Dermis blood vessel endothelial cell (primary cell): ENCODE results near the gene PADI2. TPM values are rescaled to one million over a fixed set of nuclear protein-coding genes. Genes with fewer than 3 reads are reported as not detected.

Experiments used
- DNase-seq: peaks from one replicate; pipeline ENCODE4 v3.0.0; 2010
- total RNA-seq: library from RNA; depleted of rRNA; stranded (reverse); fragments of >200 nt; gene quantifications from 2 replicates; pipeline ENCODE4 v1.2.3, GENCODE V29; 2014

PADI2 gene
- total RNA-seq, 1 donor from 2014 or later = 0.17 TPM

DNA sequence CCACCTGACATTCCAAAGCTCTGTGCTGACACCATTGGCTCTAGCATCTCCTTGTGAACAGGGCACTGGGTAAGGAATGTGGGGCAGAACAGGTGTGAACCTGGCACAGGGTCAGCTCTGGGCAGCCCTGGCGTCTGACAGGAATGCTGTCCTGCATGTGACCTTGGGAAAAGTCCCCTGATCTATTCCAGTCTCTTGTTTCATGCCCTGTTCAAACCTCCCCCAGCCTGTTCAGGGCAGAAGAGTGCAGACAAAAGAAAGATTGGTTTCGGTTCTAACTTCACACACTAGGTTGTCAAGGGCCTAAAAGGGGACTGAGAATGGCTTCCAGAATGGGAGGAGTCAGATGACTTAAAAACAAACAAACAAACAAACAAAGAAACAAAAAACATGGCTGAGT, 37.8 kb downstream of the PADI2 start:
- DNase-seq = no peak

DNA sequence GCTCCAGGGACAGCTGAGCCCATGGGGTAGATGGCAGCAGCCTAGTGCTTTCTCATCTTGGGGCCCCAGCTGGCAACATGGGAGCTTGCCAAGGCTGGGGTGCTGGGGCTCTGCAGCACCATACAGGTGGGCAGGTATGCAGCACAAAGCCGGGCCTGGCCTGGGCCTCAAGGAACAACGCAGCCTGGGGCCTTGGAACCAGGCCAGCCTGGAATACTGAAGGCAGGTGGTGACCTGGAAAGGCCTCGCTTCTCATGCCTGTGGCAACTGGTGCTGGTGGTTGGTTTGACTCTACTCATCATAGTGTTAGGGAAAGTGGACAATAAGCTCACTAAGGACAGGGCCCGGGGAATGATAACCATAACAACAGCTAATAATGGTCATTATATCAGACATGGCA, 38.4 kb downstream of the PADI2 start:
- DNase-seq = no peak

DNA sequence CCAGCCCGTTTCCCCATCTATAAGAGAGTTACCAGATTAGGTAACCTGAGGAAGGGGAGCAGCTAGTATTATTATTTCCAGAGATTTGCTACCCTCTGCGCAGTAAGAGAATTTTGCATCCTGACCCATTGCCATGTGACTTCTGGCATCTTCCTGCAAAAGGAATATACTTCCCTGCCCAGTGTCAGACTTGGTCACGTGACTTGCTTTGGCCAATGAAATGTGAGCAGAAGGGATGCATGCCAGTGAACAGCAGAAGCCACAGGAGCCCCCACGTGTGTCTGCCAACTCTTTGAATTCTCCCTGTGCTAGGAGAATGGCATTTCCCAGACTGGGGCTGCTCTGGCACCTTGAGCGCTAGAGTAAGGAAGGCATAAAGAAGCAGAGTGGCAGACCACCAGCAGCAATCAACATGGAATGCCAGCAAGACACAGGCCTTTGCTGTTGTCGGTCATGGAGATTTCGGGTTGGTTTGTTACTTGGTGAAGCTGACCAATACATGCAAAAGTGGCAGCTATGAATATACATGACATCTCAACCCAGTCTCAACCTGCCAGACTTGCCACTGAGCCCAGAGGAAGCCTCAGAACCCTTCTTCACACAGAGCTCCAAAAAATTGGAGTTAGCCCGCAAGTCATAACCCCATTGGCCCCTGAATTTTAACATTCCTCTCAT, 39.0 kb downstream of the PADI2 start:
- DNase-seq = no peak

DNA sequence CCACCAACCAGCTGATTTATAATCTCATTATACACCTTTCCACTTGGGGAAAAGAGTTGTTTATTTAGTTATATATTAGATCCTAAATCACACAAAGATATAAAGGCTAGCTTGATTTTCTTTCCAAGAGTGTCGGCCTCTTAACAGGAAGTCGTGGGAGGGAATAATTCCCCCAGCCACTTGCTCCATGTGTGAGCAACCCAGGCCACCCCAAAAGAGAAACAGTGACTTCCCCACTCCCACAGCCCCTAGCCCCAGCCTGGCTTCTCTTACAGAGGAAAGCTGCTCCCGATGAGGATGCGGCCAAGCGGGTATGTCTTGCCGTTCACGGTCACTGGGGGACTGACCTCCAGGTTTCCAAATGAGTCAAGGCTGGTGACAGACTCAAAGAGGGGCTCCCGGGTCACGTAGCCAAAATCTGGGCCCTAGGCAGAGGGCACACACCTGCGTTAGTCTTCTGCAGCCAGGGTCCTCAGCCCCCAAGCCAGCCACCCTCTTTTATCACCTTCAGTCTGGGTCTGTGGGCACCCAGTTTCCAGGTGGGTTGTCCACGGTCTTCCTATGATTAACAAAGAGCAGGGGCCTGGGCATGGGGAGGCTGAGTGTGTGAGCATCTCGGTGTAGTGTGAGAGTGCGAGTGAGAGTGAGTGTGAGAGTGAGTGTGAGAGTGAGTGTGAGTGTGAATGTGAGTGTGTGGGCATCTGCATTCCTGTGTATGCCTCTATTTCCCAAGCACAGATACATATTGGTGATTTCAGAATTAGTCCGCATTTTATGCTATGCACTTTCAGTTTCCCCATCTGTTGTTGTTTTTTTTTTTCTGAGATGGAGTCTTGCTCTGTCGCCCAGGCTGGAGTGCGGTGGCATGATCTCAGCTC, 40.0 kb downstream of the PADI2 start:
- no peak for DNase-seq

GRCh38 chr1:17075470-17076255, 43.6 kb downstream of the PADI2 start:
- peak; percentile 38 for DNase-seq

DNA sequence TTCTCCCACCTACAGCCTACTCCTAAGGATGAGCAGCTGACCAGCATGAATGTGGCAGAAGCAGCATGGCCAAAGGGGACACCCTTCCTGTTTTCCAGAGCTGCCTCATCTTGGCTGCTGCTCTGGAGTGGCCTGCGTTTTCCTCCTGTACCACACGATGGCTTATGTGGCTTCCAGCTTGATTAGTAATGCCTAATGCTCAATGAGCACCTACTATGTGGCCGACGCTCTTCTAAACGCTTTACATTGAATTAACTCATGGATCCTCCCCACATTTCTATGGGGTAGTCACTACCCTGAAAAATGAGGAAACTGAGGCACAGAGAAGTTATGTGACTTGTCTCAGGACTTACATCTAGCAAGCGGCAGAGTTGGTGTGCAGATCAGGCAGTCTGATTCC, 47.5 kb downstream of the PADI2 start:
- DNase-seq = no peak

GRCh38 chr1:17070163-17070525, 49.1 kb downstream of the PADI2 start:
- no peak for DNase-seq

- no peak for DNase-seq
Measured at GRCh38 chr1:17069452-17070162, 49.6 kb downstream of the PADI2 start.

DNA sequence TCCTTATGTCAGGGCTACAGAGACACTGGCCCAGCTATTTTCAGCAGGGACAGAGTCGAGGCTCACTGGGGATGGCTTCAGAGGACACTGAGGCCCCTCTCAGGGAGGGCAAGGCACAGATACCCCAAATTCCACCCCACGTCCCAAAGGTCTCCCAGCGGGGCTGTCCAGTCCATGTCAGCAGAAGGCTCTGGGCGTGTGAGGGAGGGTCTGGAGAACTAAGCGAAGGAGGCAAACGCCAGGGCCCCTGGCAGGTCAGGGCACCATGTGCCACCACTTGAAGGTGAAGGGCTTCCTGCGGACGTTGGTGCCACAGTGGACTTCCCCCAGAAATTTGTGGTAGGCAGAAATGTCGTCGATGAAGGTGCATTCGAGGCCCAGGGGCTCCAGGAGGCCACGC, 50.5 kb downstream of the PADI2 start:
- no peak for DNase-seq

DNA sequence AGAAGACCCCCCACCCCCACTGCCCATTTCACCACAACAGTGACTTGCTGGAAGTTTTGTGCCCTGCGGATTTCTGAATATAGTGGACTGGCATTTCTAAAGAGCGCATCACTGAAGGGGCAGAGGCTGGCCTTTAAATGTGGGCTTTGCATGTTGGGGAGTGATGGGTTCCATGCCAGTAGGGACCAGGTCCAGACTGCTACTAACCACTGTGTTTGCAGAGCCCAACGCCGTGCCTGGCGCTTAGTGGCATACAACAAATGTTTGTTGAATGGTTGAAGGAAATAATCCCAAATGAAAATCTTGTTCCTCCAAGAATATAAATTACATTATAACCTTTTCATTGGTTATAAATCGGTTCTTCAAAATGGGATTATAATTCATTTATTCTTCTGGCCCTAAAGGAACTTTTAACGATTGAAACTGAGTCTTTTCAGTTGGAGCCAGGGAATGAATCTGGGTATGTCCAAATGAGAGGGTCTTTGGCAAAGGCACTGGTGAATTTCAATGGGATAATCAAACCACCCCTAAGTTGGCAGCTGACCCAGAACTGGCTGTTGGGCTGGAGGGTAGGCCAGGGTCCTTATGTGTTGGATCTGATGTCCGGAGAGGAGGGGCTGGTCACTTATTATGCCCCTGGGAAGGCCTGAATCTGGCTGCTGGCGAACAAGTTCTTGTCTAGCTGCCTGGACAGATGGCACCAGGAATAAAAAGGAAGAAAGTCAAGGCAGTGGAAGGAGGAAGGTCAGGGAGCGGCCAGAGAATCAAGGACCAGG, 51.6 kb downstream of the PADI2 start:
- no peak for DNase-seq

GRCh38 chr1:17067069-17067426, 52.2 kb downstream of the PADI2 start:
- DNase-seq = no peak

DNA sequence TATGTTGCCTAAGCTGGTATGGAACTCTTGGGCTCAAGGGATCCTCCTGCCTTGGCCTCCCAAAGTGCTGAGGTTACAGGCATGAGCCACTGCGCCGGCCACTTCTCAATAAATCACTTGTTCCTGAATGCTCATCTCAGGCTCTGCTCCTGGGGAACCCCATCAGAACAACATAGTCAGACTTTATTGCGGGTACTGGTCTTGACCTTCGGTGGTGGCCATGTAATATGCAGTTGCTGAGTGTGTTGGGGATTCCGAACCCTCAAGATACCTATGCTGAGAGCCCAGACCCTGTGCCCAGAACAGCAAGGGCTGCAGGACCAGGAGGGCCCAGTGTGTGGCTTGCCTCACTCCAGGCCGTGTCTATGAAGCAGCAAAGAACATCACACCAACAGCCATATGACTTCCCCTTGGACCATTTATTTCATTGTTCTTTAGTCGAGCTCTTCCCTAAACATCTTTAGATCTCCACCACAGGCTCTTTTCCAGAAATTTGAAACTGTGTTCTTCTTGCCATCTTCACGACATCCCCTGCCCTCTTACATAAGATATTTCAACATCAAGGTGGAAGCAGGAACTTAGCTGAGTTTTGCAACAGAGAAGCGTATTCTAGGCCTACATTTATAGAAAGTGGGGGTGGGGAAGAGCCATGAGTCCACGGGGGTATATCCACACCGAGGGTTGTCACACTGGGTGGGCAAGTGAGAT, 52.7 kb downstream of the PADI2 start:
- no peak for DNase-seq

DNA sequence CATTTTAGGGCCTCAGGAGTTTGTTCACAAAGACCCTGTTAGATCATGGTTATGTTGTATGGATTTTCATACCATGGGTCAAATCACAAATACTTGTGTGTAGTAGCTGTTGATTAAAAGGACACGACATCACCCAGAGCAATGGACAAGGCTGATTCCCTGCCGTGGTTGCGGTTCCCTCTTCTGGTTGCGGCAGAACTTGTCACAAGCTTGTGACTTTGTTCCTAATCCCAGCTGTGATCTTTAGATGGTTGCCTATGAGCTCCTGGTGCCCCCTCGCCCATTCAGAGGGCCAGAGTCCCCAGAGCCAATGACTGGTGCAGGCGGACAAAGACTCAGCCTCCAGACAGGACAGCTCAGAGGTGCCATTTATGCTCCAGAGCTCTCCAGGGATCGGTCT, 53.6 kb downstream of the PADI2 start:
- DNase-seq = no peak

DNA sequence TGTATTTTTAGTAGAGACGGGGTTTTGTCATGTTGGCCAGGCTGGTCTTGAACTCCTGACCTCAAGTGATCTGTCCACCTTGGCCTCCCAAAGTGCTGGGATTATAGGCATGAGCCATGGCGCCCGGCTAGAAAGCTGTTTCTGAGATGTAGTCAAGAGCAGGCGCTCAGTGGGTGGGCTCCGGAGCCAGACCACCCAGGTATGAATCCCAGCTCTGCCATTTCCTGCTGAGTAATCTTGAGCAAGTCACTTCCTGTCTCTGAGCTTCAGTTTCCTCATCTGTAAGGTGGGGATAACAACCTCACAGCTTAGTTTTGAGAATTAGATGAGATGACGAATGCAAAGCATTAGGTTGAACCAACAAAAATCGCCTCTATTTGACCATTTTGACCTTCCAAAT, 56.5 kb downstream of the PADI2 start:
- DNase-seq = peak; percentile 27

DNA sequence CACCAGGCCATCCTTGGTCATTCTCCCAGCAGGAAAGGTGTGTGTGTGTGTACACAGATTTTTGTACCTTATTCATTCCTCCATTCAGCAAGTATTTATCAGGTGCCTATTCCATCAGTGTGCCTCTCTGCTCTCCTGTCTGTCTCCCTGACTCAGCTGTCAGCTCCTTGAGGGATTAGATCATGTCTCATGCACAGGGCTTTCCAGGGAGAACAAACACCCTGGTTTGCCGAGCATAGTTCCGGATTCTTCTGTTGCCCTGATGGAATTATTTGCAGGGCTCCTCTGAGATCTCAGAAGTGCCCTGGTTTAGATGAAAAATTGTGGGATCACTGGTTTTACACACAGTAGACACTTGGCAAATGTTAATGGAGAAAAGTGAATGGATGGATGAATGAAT, 57.4 kb downstream of the PADI2 start:
- no peak for DNase-seq

DNA sequence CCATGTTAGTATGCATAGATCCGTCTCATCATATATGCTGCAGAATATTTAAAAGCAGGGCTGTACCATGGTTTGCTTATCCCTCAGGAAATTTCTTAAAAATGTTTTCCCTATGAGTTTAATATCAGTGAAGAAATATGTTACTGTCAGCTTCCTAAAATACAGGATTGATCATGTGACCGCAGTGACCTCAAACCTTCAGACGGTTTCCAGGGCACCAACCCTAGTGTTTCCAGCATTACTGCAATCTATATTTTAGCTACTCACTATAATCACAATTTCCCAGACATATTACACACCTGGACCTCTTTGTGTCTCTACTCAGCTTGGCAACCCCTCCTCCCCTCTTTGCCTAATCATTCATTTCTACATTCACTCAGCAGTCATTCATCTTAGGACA, 57.8 kb downstream of the PADI2 start:
- DNase-seq = no peak

DNA sequence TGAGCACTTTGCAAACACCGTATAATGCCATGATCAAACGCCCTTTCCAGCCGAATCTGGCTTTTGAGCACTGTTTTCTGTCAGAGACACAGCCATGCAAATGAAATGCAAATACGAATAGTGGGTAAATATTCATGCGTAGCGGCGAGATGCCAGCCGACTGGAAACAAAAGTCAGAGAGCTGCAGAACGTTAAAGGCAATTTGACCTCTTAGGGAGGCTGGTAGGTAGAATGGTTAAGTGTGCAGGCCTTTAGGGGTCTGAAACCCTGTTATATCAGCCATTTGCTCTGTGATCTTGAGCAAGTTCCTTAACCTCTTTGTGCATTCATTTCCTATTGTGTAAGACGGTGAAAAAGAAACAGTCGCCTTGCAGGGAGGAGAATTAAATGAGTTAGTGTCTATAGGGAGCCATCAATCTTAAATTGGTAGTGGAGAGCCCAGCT, 58.9 kb downstream of the PADI2 start:
- no peak for DNase-seq

- peak; percentile 86 for DNase-seq
Measured at GRCh38 chr1:17059391-17060305, 59.6 kb downstream of the PADI2 start.

- DNase-seq = no peak
Measured at GRCh38 chr1:17056551-17056950, 62.7 kb downstream of the PADI2 start.

- DNase-seq = no peak
Measured at GRCh38 chr1:17055801-17056200, 63.5 kb downstream of the PADI2 start.
